ENCODE data around the gene SOS2. TPM values are rescaled to one million over a fixed set of nuclear protein-coding genes. Genes with fewer than 3 reads are reported as not detected.
A peak's percentile ranks its signal among the peaks of the same experiment; 100 is the strongest.

SOS2 gene
- total and polyA plus RNA-seq, 12 donors, result 6.1 to 39.1 (median 27.8) TPM

GRCh38 chr14:50263321-50263720 is 31.9 kb upstream of the SOS2 start:
- 70 to 72% (median 70%) methylated on average over 4 of the region's 4 CpGs for whole genome bisulfite sequencing, 4 donors
- no peak for TF ChIP-seq CTCF (IDR thresholded peaks at IDR 0.05)
- no peak for TF ChIP-seq POLR2A (IDR thresholded peaks at IDR 0.05)
- Histone ChIP-seq H3K4me3 (no peak overlapping the region), H3K36me3 (replicated peaks in 1 of 2) (no peaks in the 10 kb centered on the region), H3K9me3 (replicated peaks in 1 of 3) (no peaks in the 10 kb centered on the region), H3K27me3 (no peaks in the 10 kb centered on the region), H3K4me1 (replicated peaks in 1 of 2) (no peaks in the 10 kb centered on the region), H3K27ac (no peak overlapping the region)
- intact Hi-C loops (cut with DNase I), result no loop called here
- no peak for DNase-seq

GRCh38 chr14:50262865-50263264 is 31.5 kb upstream of the SOS2 start:
- WGBS, 4 donors, result 65 to 72% (median 71%) methylated on average over 2 of the region's 2 CpGs
- intact Hi-C loops (cut with DNase I), result no loop called here
- H3K4me1 ChIP-seq (replicated peaks in 1 of 2), result no peaks in the 10 kb centered on the region
- no peaks in the 10 kb centered on the region for H3K27me3 ChIP-seq
- H3K27ac ChIP-seq, result no peak overlapping the region
- H3K36me3 ChIP-seq (replicated peaks in 1 of 2), result no peaks in the 10 kb centered on the region
- DNase-seq, result no peak
- TF ChIP-seq POLR2A (IDR thresholded peaks at IDR 0.05) (no peak), CTCF (IDR thresholded peaks at IDR 0.05) (no peak)
- H3K4me3 ChIP-seq, result no peak overlapping the region
- no peaks in the 10 kb centered on the region for H3K9me3 ChIP-seq (replicated peaks in 1 of 3)

GRCh38 chr14:50260511-50260910 is 29.1 kb upstream of the SOS2 start:
- Histone ChIP-seq H3K9me3 (replicated peaks in 1 of 3) (no peaks in the 10 kb centered on the region), H3K36me3 (replicated peaks in 1 of 2) (no peaks in the 10 kb centered on the region), H3K4me1 (replicated peaks in 1 of 2) (no peaks in the 10 kb centered on the region), H3K27me3 (no peaks in the 10 kb centered on the region), H3K4me3 (no peak overlapping the region), H3K27ac (no peak overlapping the region)
- DNase-seq, result peak in 3 of 7 donors; percentile 17 to 35 (median 34)
- intact Hi-C loops (cut with DNase I), result no loop called here
- 33 to 46% (median 40%) methylated on average over 3 of the region's 3 CpGs for WGBS, 4 donors
- TF ChIP-seq CTCF (IDR thresholded peaks at IDR 0.05) (peak; percentile 42 to 55 (median 48)), POLR2A (IDR thresholded peaks at IDR 0.05) (no peak)

- DNase-seq, result no peak
- H3K36me3 ChIP-seq (replicated peaks in 1 of 2), result no peaks in the 10 kb centered on the region
- WGBS, 4 donors, result 66 to 82% (median 76%) methylated on average over 3 of the region's 3 CpGs
- H3K4me1 ChIP-seq (replicated peaks in 1 of 2), result no peaks in the 10 kb centered on the region
- no peaks in the 10 kb centered on the region for H3K27me3 ChIP-seq
- intact Hi-C loops (cut with DNase I), result no loop called here
- no peak overlapping the region for H3K4me3 ChIP-seq
- no peak for TF ChIP-seq POLR2A (IDR thresholded peaks at IDR 0.05)
- TF ChIP-seq CTCF (IDR thresholded peaks at IDR 0.05), result no peak
- no peak overlapping the region for H3K27ac ChIP-seq
- no peaks in the 10 kb centered on the region for H3K9me3 ChIP-seq (replicated peaks in 1 of 3)
Measured at GRCh38 chr14:50260072-50260471, 28.7 kb upstream of the SOS2 start.

All from adrenal gland (tissue), 12 donors.